GM19397 (cell line): ENCODE results near the gene SEPTIN2.
"Not testable (repeated sequence)": the region's sequence is repeated elsewhere in the genome, so short reads cannot be mapped to it uniquely, and the experiment has no call there.

Experiments
- ATAC-seq: cut with Tn5 transposase; IDR thresholded peaks from one replicate; pipeline ENCODE4 v1.9.1; 2021; ENCODE audit warnings: mild to moderate bottlenecking, moderate library complexity; ENCODE audit not compliant: unreplicated experiment

SEPTIN2 gene

DNA sequence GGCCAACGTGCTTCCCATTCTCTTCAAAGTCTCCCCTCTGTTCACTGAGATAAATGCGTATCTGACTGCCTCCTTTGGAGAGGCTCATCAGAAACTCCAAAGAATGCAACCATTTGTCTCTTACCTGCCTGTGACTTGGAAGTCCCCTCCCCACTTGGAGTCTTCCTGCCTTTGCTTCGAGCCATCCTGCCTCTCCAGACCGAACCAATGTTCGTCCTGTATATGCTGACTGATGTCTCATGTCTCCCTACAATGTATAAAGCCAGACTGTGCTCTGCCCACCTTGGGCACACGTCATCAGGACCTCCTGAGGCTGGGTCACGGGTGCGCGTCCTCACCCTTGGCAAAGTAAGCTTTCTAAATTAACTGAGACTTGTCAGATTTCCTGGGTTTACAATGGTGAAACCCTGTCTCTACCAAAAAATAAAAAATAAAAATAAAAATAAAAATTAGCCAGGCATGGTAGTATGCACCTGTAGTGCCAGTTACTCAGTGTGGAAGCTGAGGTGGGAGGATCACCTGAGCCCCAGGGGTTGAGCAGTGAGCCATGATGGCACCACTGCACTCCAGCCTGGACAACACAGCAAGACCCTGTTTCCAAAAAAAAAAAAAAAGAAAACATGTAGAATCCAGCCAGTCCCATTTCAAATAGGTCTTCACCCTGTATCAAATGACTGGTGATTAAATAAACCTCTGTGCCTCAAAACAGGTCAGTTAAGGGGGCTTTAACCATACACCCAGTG, 29.2 kb upstream of the SEPTIN2 start:
- no peak for ATAC-seq

DNA sequence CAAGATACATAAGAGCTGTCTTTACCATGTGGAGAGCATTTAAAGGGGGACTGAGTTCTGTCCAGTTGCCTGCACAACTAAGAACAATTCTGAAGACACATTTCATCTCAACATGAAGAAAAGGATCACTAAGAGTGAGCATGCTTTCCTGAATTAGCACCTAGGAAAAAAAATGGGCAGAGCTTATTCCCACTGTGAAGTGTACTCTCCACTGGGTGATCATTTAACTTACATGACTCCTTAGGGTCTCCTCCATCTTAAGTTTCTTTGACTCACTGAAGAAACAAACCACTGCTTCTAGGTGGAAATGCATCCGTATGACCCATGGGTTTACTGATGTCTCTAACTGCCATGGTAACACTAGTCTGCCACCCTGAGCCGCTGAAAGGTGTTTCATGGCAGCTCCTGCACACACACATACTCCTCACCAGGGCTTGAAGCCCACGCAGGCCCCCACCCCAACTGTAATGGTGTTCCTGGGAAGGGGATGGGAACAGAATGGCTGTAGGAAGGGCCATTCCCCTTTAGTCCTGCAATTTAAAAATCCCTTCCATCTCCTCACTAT, 27.3 kb upstream of the SEPTIN2 start:
- no peak for ATAC-seq

GRCh38 chr2:241289053-241289452, 26.7 kb upstream of the SEPTIN2 start:
- no peak for ATAC-seq

GRCh38 chr2:241289597-241289996, 26.1 kb upstream of the SEPTIN2 start:
- no peak for ATAC-seq

DNA sequence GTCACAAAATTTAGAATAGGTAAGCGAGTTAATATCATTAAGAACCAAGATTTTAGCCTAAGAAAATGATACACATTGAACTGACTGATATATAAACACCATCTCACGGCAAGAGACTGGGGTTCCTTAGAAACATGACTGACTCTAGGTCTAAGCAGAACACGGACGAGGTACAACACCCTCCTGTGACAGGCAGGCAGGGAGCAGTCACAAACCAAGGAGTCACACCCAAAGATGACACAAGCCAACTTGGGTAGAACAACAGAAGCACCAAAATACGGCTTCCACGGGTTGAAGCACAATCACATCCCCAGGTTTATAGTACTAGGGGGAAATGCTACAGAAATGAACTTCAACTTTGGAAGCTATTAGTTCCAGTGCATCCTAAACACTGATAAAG, 24.6 kb upstream of the SEPTIN2 start:
- no peak for ATAC-seq

DNA sequence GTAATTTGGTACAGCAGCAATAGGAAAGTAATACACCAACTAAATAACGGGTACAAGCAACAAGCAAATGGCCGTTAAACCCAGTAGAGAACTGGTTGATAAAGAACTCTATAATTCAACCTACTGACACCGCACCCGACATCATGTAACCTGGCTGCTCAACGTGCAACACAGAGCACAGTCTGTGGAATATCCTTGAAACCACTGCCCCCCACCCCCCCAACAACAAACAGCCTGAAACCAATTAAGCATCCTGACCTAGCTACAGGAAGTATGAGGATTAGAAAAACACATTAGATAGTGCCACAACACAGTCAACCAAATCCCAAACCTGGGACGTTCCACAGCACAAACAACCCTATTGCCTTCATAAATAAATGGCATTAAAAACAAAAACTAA, 23.7 kb upstream of the SEPTIN2 start:
- ATAC-seq: no peak

- not testable (repeated sequence) for ATAC-seq
These were observed 22.3 kb upstream of the SEPTIN2 start for GRCh38 chr2:241293378-241293797.

- ATAC-seq: no peak
These were observed 20.2 kb upstream of the SEPTIN2 start for GRCh38 chr2:241295326-241296095.

- no peak for ATAC-seq
These were observed 19.0 kb upstream of the SEPTIN2 start for GRCh38 chr2:241296767-241297166.

DNA sequence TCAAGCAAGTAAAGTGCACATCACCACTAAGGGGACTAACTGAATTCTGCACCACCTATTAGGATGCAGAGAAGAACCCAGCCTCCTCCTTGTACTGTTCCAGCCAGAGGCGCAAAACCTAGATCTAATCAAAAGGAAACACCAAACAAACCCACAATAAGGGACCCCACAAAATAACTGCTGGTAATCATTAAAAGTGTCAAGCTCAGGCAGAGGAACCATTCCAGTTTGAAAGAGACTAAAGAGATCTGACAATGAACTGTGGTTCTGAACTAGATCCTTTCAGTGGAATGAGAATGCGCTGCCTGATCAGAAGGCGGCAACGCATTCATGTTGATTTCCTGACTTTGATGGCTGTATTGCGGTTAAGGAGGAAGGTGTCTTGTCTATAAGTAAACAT, 17.1 kb upstream of the SEPTIN2 start:
- ATAC-seq: no peak

DNA sequence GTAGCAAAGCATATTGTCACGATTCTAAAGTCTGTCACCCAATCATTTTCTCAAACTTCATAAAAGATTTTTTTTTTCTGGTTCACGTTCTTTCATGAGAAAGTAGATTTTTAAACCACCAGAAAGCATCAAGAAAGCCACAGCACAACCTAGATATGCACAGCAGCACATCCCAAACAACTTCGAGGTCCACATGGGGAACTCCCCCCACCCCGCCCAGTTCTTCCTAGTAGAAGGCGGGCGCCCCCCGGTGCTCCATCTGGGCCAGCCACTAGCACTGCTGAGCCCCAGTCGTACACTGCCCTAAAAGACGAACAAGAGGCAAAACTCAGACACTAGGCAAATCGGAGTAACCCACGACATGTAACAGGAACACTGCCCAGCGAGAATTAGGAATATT, 15.7 kb upstream of the SEPTIN2 start:
- no peak for ATAC-seq

- ATAC-seq: no peak
These were observed 13.6 kb upstream of the SEPTIN2 start for GRCh38 chr2:241302083-241302482.

- ATAC-seq: no peak
These were observed 12.7 kb upstream of the SEPTIN2 start for GRCh38 chr2:241302759-241303651.

- ATAC-seq: no peak
These were observed 11.6 kb upstream of the SEPTIN2 start for GRCh38 chr2:241304039-241304670.

- ATAC-seq: no peak
These were observed 8.7 kb upstream of the SEPTIN2 start for GRCh38 chr2:241307055-241307454.

- ATAC-seq: no peak
These were observed 7.5 kb upstream of the SEPTIN2 start for GRCh38 chr2:241308267-241308666.

DNA sequence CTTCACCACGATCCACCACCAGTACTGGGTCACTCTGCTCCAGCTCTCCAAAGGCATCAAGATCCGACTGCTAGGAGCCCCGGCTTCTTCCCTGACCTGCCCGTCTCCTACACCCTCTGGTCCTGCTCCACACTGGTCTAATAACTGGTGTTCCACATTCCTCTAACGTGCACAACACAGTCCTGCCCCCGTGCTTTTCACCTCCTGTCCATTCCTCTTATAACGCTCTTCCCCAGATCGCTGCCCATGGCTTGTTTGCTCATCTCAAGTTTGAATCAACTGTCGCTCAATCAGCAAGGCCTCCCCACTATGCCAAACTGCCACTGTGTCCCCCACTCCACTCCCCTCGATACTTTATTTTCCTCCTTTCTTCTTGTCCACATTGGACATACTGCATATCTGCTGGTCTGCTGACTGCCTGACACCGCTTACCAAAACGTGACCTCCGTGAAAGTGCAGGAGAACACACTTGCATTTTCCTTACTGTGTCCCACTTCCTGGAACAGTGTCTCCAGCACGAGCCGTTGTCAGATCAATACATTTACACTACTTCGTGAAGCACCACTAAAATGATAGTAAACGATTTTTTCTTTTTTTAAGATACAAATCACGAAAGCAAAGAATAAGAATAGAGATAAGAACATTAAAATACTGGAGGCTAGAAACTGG, 6.8 kb upstream of the SEPTIN2 start:
- ATAC-seq: no peak

GRCh38 chr2:241309684-241310117, 6.0 kb upstream of the SEPTIN2 start:
- ATAC-seq: peak; percentile 51

- no peak for ATAC-seq
These were observed 4.7 kb upstream of the SEPTIN2 start for GRCh38 chr2:241310917-241311566.
